ENCODE data around the gene MAPK14.

DNA sequence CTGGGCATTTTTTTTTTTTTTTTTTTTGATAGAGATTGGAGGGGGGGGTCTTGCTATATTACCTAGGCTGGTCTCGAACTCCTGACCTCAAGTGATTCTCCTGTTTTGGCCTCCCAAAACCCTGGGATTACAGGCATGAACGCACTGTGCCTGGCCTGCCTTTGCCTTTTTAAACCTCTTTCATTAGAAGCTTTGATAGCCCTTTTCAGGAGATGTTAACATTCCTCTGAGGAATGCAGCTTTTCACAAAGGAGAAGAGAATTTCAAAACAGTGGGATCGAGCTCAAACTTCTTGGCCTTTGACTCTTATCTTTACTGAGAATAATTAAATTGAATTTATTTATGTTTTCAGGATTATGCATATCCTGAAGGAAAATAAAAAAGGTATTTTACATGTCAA, 34.5 kb upstream of the MAPK14 start:
- TF ChIP-seq CTCF (IDR thresholded peaks at IDR 0.05) (no peak), POLR2A (IDR thresholded peaks at IDR 0.05) (no peak)
